Endothelial cell of umbilical vein (primary cell): ENCODE measurements around the gene POLA1. TPM values are rescaled to one million over a fixed set of nuclear protein-coding genes. Genes with fewer than 3 reads are reported as not detected.

ENCODE experiments used
- BruUV-seq: library from RNA; stranded (reverse); fragments of 400-500 nt; replicated peaks from 2 replicates; lab custom pipeline; 2021; lab: Mats Ljungman, UMichigan
- CTCF ChIA-PET: fragments of 300-600, 350-600 bp; sonication (Branson Sonifier 250); formaldehyde crosslinking; loops from one replicate; lab custom pipeline; 2021; ENCODE audit warnings: antibody characterized with exemption, inconsistent platforms; lab: Charles Lee
- POLR2A ChIA-PET: fragments of 300-600, 350-600 bp; sonication (Branson Sonifier 250); formaldehyde crosslinking; loops from one replicate; lab custom pipeline; 2021; ENCODE audit warnings: antibody characterized with exemption, inconsistent platforms; lab: Charles Lee
- DNase-seq: peaks from one replicate; pipeline ENCODE4 v3.0.0-alpha.2; 2011; ENCODE audit warnings: low read depth, low spot score
- FAIRE-seq: peaks from 2 replicates; lab custom pipeline; 2011; peaks lifted over from hg19 to GRCh38; lab: Jason Lieb, UNC
- H2AFZ ChIP-seq: 2 replicates; pipeline ENCODE4 v1.6.0; 2012; ENCODE audit warnings: low read depth, low read length, control low read depth, inconsistent platforms
- H3K27ac ChIP-seq: 2 replicates; pipeline ENCODE4 v1.5.1; 2011; ENCODE audit warnings: low read depth, mild to moderate bottlenecking, control low read depth, low read length, moderate library complexity; ENCODE audit not compliant: insufficient read depth
- H3K27me3 ChIP-seq, 2 experiments: 2 replicates each; pipeline versions ENCODE4 v1.6.0 to v1.6.1; 2011; ENCODE audit warnings: low read length in 2 of 2, mixed read lengths in 1 of 2; ENCODE audit not compliant: control insufficient read depth in 2 of 2, insufficient read depth in 2 of 2
- H3K36me3 ChIP-seq, 2 experiments: 2 replicates in 1 of 2; 3 replicates in 1 of 2; pipeline ENCODE4 v1.5.1; 2011; ENCODE audit warnings: low read length in 2 of 2, mild to moderate bottlenecking in 1 of 2, moderate library complexity in 1 of 2; ENCODE audit not compliant: control insufficient read depth in 2 of 2, insufficient read depth in 2 of 2; ENCODE audit errors: extremely low read depth in 1 of 2
- H3K4me1 ChIP-seq: 3 replicates; pipeline ENCODE4 v1.5.1; 2011; ENCODE audit warnings: mild to moderate bottlenecking, low read length; ENCODE audit not compliant: control insufficient read depth, insufficient read depth; ENCODE audit errors: extremely low read depth
- H3K4me2 ChIP-seq: 2 replicates; pipeline ENCODE4 v1.6.1; 2011; ENCODE audit warnings: low read length, control low read depth, mixed read lengths; ENCODE audit not compliant: insufficient read depth
- H3K4me3 ChIP-seq, 3 experiments: fragments of 200-600 bp in 1 of 3; sonication (generic), shearing (Covaris generic) in 1 of 3; replicated peaks in 1 of 3; 2 replicates each; pipeline ENCODE4 v1.5.1; 2011 to 2016; ENCODE audit warnings: control low read depth in 3 of 3, low read length in 3 of 3, mild to moderate bottlenecking in 2 of 3, inconsistent platforms in 1 of 3, low read depth in 1 of 3, moderate library complexity in 1 of 3; ENCODE audit not compliant: insufficient read depth in 1 of 3
- H3K79me2 ChIP-seq: 2 replicates; pipeline ENCODE4 v1.6.0; 2012; ENCODE audit warnings: low read length, inconsistent platforms; ENCODE audit not compliant: control insufficient read depth, insufficient read depth
- H3K9ac ChIP-seq: replicated peaks from 2 replicates; pipeline ENCODE3; 2011; ENCODE audit warnings: low read length, control low read depth; ENCODE audit not compliant: insufficient read depth; ENCODE audit errors: extremely low read depth
- H3K9me1 ChIP-seq: replicated peaks from 3 replicates; pipeline ENCODE4 v1.6.0; 2011; ENCODE audit warnings: mild to moderate bottlenecking, low read length; ENCODE audit not compliant: control insufficient read depth, insufficient read depth; ENCODE audit errors: extremely low read depth
- H3K9me3 ChIP-seq: replicated peaks from 2 replicates; pipeline ENCODE4 v1.5.1; 2012; ENCODE audit warnings: low read length, inconsistent platforms; ENCODE audit not compliant: control insufficient read depth, insufficient read depth
- H4K20me1 ChIP-seq: replicated peaks from 2 replicates; pipeline ENCODE3; 2011; ENCODE audit warnings: mild to moderate bottlenecking, low read length; ENCODE audit not compliant: control insufficient read depth, insufficient read depth; ENCODE audit errors: extremely low read depth
- EZH2 ChIP-seq: IDR thresholded peaks from 2 replicates; pipeline ENCODE4 v1.6.1; 2012; ENCODE audit warnings: borderline replicate concordance, low read depth, mild to moderate bottlenecking, moderate library complexity, low read length, inconsistent platforms; ENCODE audit not compliant: severe bottlenecking
- POLR2A ChIP-seq: IDR thresholded peaks from 2 replicates; pipeline ENCODE4 v1.6.1; 2012; ENCODE audit warnings: low read depth, mild to moderate bottlenecking, control low read depth, low read length
- POLR2AphosphoS5 ChIP-seq: IDR thresholded peaks from 2 replicates; pipeline ENCODE4 v1.6.1; 2012; ENCODE audit warnings: low read depth, mild to moderate bottlenecking, control low read depth, low read length, moderate library complexity; ENCODE audit not compliant: insufficient read depth
- dilution Hi-C: fragments of 300-500 bp; cut with MboI; formaldehyde crosslinking; loops from one replicate; pipeline ENCODE4 v1.15.0; 2019; ENCODE audit warnings: low sequenced_read_pairs; ENCODE audit not compliant: extremely low pct_ligation_motif_present
- intact Hi-C: fragments of 100-400 bp; cut with micrococcal nuclease; formaldehyde crosslinking; loops from one replicate; pipeline ENCODE4 v1.10.0; 2022
- polyA plus RNA-seq, 4 experiments: library from polyadenylated mRNA; depleted of rRNA in 3 of 4; stranded (reverse) in 3 of 4; unstranded in 1 of 4; fragments of >200 nt; gene quantifications; 2 replicates each; pipeline versions ENCODE4 v1.2.1 to v1.2.3, GENCODE V29; 2011 to 2012; ENCODE audit warnings: missing spikeins in 1 of 4
- total RNA-seq: library from RNA; stranded (reverse); gene quantifications from 2 replicates; pipeline ENCODE4 v1.2.3, GENCODE V29; 2021

POLA1 gene
- total and polyA plus RNA-seq, 2 donors (not counting 3 experiments of a cell fraction or from before 2014, with no cell fraction given), result 1.8 to 18.6 TPM

GRCh38 chrX:25011589-25012432, 318.1 kb downstream of the POLA1 start:
- Histone ChIP-seq H3K9me3 (no peaks in the 10 kb centered on the region), H3K9ac (no peak overlapping the region), H3K36me3 (no peaks in the 10 kb centered on the region), H4K20me1 (no peaks in the 10 kb centered on the region), H3K27me3 (peaks cover 77 to 93% of the 10 kb centered on the region in 2 experiments), H3K9me1 (no peaks in the 10 kb centered on the region), H2AFZ (no peak overlapping the region), H3K4me1 (no peaks in the 10 kb centered on the region), H3K4me3 (no peak overlapping the region), H3K27ac (no peak overlapping the region), H3K4me2 (no peak overlapping the region), H3K79me2 (no peaks in the 10 kb centered on the region)
- dilution Hi-C loops, result no loop called here
- CTCF ChIA-PET, result interaction anchor here (0.9 kb wide), 1 partner anchor 10 kb away, joined by 4 read pairs; no protein-coding TSS in a partner anchor
- DNase-seq (no peak), FAIRE-seq (no peak)
- TF ChIP-seq EZH2 (peak; percentile 86), POLR2AphosphoS5 (no peak)
- POLR2A ChIA-PET, result no interaction called here
- intact Hi-C loops, result no loop called here
- no TSS peak for BruUV-seq

GRCh38 chrX:25012433-25012735, 318.7 kb downstream of the POLA1 start:
- Histone ChIP-seq H3K27ac (no peak overlapping the region), H2AFZ (no peak overlapping the region), H3K79me2 (no peaks in the 10 kb centered on the region), H3K9me3 (no peaks in the 10 kb centered on the region), H3K27me3 (peaks cover 80 to 94% of the 10 kb centered on the region in 2 experiments), H3K9me1 (no peaks in the 10 kb centered on the region), H3K4me1 (no peaks in the 10 kb centered on the region), H3K4me2 (no peak overlapping the region), H3K9ac (no peak overlapping the region), H4K20me1 (no peaks in the 10 kb centered on the region), H3K4me3 (no peak overlapping the region), H3K36me3 (no peaks in the 10 kb centered on the region)
- TF ChIP-seq POLR2A (no peak), EZH2 (peak; percentile 72)
- POLR2A ChIA-PET, result no interaction called here
- DNase-seq (no peak), FAIRE-seq (no peak)
- dilution Hi-C loops, result no loop called here
- CTCF ChIA-PET, result interaction anchor here (0.9 kb wide), 1 partner anchor 9 kb away, joined by 4 read pairs; no protein-coding TSS in a partner anchor
- no TSS peak for BruUV-seq
- intact Hi-C loops, result no loop called here
